HepG2 (cell line): ENCODE results near the gene ADM5. TPM values are rescaled to one million over a fixed set of nuclear protein-coding genes. Genes with fewer than 3 reads are reported as not detected.

Source experiments
- CCAR2 ChIP-seq: fragments of 200-400 bp; formaldehyde crosslinking; optimal IDR thresholded peaks from 2 replicates; pipeline ENCODE3; 2018; ENCODE audit warnings: low read depth, mild to moderate bottlenecking, low read length, moderate library complexity
- CEBPG ChIP-seq: IDR thresholded peaks from 2 replicates; pipeline ENCODE4 v1.6.1; 2016
- CREM ChIP-seq, 2 experiments: sonication (generic) in 1 of 2; formaldehyde crosslinking in 1 of 2; IDR thresholded peaks; 2 replicates each; pipeline versions ENCODE4 v1.4.0 to v1.6.1; 2016 to 2020; ENCODE audit warnings: antibody characterized with exemption in 1 of 2, mild to moderate bottlenecking in 1 of 2, missing genetic modification reagents in 1 of 2
- ESRRA ChIP-seq: sonication (generic); formaldehyde crosslinking; IDR thresholded peaks from 2 replicates; pipeline ENCODE4 v1.5.1; 2020; ENCODE audit warnings: mild to moderate bottlenecking, low read depth, missing genetic modification reagents
- FOXM1 ChIP-seq: sonication (generic); formaldehyde crosslinking; IDR thresholded peaks from 2 replicates; pipeline ENCODE4 v1.5.0; 2020; ENCODE audit warnings: missing genetic modification reagents
- MXI1 ChIP-seq: IDR thresholded peaks from 3 replicates; pipeline ENCODE4 v1.6.1; 2012; ENCODE audit warnings: low read depth, low read length, inconsistent platforms, borderline replicate concordance
- NFKB2 ChIP-seq: sonication (generic); formaldehyde crosslinking; IDR thresholded peaks from 2 replicates; pipeline ENCODE4 v1.4.0; 2020; ENCODE audit warnings: missing genetic modification reagents, borderline replicate concordance
- PRMT3 ChIP-seq: sonication (generic); formaldehyde crosslinking; IDR thresholded peaks from 2 replicates; pipeline ENCODE4 v1.8.1; 2022; ENCODE audit warnings: low read depth, mild to moderate bottlenecking, moderate library complexity, missing genetic modification reagents, borderline replicate concordance
- RBM22 ChIP-seq: fragments of 200-400 bp; formaldehyde crosslinking; optimal IDR thresholded peaks from 2 replicates; pipeline ENCODE3; 2017; ENCODE audit warnings: mild to moderate bottlenecking, low read length, moderate library complexity
- SP1 ChIP-seq, 2 experiments: fragments of 450-650 bp in 1 of 2; sonication (generic) in 1 of 2; formaldehyde crosslinking in 1 of 2; IDR thresholded peaks; 2 replicates each; pipeline versions ENCODE4 v1.4.0 to v1.6.1; 2016 to 2020; ENCODE audit warnings: missing genetic modification reagents in 1 of 2
- ZNF468 ChIP-seq: sonication (generic); formaldehyde crosslinking; IDR thresholded peaks from 2 replicates; pipeline ENCODE4 v1.8.0; 2022; ENCODE audit warnings: mild to moderate bottlenecking, moderate library complexity, missing genetic modification reagents
- ZNF564 ChIP-seq: sonication (generic); formaldehyde crosslinking; IDR thresholded peaks from 2 replicates; pipeline ENCODE4 v1.8.1; 2023; ENCODE audit warnings: mild to moderate bottlenecking, missing genetic modification reagents
- ZNF569 ChIP-seq: sonication (generic); formaldehyde crosslinking; IDR thresholded peaks from 2 replicates; pipeline ENCODE4 v1.5.0; 2020; ENCODE audit warnings: mild to moderate bottlenecking, missing genetic modification reagents, moderate library complexity, borderline replicate concordance
- ZNF629 ChIP-seq: sonication (generic); formaldehyde crosslinking; conservative IDR thresholded peaks from 2 replicates; pipeline ENCODE4 v1.5.0; 2020; ENCODE audit warnings: missing genetic modification reagents
- ZNF652 ChIP-seq: IDR thresholded peaks from 2 replicates; pipeline ENCODE4 v1.6.1; 2016; ENCODE audit warnings: low read depth, borderline replicate concordance
- ZSCAN22 ChIP-seq: sonication (generic); formaldehyde crosslinking; IDR thresholded peaks from 2 replicates; pipeline ENCODE4 v1.4.0; 2020; ENCODE audit warnings: mild to moderate bottlenecking, missing genetic modification reagents
- ZSCAN30 ChIP-seq: sonication (generic); formaldehyde crosslinking; IDR thresholded peaks from 2 replicates; pipeline ENCODE4 v1.5.0; 2020; ENCODE audit warnings: mild to moderate bottlenecking, missing genetic modification reagents
- polyA plus RNA-seq, 8 experiments: library from polyadenylated mRNA; depleted of rRNA in 3 of 8; stranded (reverse) in 7 of 8; unstranded in 1 of 8; fragments of >200 nt; fragmentation: Illumina TruSeq in 4 of 8; extraction: Trizol in 4 of 8; gene quantifications; 2 replicates each; pipeline versions ENCODE4 v1.2.1 to v1.2.3, GENCODE V29; 2011 to 2016; ENCODE audit warnings: low read depth in 4 of 8, missing spikeins in 1 of 8, mixed read lengths in 1 of 8; ENCODE audit not compliant: insufficient read depth in 1 of 8
- total RNA-seq, 5 experiments: library from RNA; depleted of rRNA; stranded (reverse); fragments of >200 nt; fragmentation: Illumina TruSeq; extraction: Trizol; gene quantifications; 2 replicates each; pipeline ENCODE4 v1.2.3, GENCODE V29; 2016; ENCODE audit warnings: low read depth in 1 of 5
- TF ChIP-seq, protein P1 (sequence below): sonication (generic); formaldehyde crosslinking; IDR thresholded peaks from 2 replicates; pipeline ENCODE4 v1.4.0; 2020; ENCODE audit warnings: missing genetic modification reagents, borderline replicate concordance
- TF ChIP-seq, protein P2 (sequence below): sonication (generic); formaldehyde crosslinking; IDR thresholded peaks from 2 replicates; pipeline ENCODE4 v1.5.0; 2020; ENCODE audit warnings: mild to moderate bottlenecking, missing genetic modification reagents, moderate library complexity
- TF ChIP-seq, protein P3 (sequence below): sonication (generic); formaldehyde crosslinking; conservative IDR thresholded peaks from 2 replicates; pipeline ENCODE4 v1.4.0; 2020; ENCODE audit warnings: missing genetic modification reagents

The ADM5 gene
- total and polyA plus RNA-seq, 2 of the 13 experiments (the other 11 are each of a cell fraction or from before 2014, with no cell fraction given), result 2.7 to 4.1 TPM

DNA sequence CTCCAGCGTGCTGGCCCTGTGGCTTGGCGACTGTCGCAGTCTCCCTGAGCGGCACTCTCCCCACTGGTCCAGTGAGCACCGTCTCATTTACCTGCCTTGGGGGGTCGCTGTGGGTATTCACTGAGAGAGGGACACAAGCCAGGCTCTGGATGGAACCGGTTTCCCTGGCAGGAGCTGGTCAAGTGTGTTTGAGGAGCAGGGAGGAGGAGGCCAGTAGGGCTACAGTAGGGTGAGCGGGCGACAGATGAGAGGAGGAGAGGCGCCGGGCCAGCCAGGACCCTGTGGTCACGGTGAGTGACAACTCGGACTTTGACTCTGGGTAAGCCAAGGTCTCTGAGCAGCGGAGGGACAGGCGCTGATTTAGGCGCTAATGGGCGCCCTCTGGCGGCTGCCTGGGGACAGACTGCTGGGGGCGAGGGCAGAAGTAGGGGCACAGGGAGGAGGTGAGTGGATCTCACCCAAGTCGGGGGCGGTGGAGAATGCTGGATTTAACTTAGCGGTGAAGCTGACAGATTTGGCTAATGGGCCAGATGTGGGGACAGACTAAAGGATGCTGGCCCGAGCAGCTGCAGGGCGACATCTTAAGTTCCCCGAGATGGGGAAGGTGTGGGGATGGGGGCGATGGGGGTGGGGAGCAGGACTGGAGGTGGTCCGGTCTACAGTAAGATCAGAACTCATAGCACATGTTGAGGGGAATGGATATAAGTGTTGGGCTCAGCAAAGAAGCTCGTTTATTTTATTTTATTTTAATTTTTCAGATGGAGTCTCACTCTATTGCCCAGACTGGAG, 17.1 kb upstream of the ADM5 start (continued):
- TF ChIP-seq, protein P1, sequence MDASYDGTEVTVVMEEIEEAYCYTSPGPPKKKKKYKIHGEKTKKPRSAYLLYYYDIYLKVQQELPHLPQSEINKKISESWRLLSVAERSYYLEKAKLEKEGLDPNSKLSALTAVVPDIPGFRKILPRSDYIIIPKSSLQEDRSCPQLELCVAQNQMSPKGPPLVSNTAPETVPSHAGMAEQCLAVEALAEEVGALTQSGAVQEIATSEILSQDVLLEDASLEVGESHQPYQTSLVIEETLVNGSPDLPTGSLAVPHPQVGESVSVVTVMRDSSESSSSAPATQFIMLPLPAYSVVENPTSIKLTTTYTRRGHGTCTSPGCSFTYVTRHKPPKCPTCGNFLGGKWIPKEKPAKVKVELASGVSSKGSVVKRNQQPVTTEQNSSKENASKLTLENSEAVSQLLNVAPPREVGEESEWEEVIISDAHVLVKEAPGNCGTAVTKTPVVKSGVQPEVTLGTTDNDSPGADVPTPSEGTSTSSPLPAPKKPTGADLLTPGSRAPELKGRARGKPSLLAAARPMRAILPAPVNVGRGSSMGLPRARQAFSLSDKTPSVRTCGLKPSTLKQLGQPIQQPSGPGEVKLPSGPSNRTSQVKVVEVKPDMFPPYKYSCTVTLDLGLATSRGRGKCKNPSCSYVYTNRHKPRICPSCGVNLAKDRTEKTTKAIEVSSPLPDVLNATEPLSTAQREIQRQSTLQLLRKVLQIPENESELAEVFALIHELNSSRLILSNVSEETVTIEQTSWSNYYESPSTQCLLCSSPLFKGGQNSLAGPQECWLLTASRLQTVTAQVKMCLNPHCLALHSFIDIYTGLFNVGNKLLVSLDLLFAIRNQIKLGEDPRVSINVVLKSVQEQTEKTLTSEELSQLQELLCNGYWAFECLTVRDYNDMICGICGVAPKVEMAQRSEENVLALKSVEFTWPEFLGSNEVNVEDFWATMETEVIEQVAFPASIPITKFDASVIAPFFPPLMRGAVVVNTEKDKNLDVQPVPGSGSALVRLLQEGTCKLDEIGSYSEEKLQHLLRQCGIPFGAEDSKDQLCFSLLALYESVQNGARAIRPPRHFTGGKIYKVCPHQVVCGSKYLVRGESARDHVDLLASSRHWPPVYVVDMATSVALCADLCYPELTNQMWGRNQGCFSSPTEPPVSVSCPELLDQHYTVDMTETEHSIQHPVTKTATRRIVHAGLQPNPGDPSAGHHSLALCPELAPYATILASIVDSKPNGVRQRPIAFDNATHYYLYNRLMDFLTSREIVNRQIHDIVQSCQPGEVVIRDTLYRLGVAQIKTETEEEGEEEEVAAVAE (CRISPR knock-in tag), result 0 out of 2 replicates have a peak, but pooled peaks have one; percentile 17
- TF ChIP-seq SP1 (IDR thresholded peaks at IDR 0.05) (no peak), SP1 (CRISPR knock-in tag; IDR thresholded peaks at IDR 0.05) (peak; percentile 41), ESRRA (CRISPR knock-in tag) (peak; percentile 82), ZNF564 (CRISPR knock-in tag) (no peak), PRMT3 (no peak), FOXM1 (CRISPR knock-in tag) (no peak), RBM22 (no peak), ZNF468 (CRISPR knock-in tag) (no peak), ZNF652 (no peak), ZSCAN22 (no peak), CREM (IDR thresholded peaks at IDR 0.05) (no peak), CREM (CRISPR knock-in tag; IDR thresholded peaks at IDR 0.05) (no peak), MXI1 (peak; percentile 70; the same call in 1 of the 3 replicates), ZNF629 (CRISPR knock-in tag) (peak; percentile 54), NFKB2 (CRISPR knock-in tag) (peak; percentile 64; the same call in 1 of the 2 replicates), ZNF569 (CRISPR knock-in tag) (no peak), ZSCAN30 (CRISPR knock-in tag) (0 out of 2 replicates have a peak, but pooled peaks have one; percentile 36), CEBPG (CRISPR knock-in tag) (no peak), CCAR2 (no peak)
- TF ChIP-seq, protein P2, sequence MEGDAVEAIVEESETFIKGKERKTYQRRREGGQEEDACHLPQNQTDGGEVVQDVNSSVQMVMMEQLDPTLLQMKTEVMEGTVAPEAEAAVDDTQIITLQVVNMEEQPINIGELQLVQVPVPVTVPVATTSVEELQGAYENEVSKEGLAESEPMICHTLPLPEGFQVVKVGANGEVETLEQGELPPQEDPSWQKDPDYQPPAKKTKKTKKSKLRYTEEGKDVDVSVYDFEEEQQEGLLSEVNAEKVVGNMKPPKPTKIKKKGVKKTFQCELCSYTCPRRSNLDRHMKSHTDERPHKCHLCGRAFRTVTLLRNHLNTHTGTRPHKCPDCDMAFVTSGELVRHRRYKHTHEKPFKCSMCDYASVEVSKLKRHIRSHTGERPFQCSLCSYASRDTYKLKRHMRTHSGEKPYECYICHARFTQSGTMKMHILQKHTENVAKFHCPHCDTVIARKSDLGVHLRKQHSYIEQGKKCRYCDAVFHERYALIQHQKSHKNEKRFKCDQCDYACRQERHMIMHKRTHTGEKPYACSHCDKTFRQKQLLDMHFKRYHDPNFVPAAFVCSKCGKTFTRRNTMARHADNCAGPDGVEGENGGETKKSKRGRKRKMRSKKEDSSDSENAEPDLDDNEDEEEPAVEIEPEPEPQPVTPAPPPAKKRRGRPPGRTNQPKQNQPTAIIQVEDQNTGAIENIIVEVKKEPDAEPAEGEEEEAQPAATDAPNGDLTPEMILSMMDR (CRISPR knock-in tag), result peak; percentile 95
- TF ChIP-seq, protein P3, sequence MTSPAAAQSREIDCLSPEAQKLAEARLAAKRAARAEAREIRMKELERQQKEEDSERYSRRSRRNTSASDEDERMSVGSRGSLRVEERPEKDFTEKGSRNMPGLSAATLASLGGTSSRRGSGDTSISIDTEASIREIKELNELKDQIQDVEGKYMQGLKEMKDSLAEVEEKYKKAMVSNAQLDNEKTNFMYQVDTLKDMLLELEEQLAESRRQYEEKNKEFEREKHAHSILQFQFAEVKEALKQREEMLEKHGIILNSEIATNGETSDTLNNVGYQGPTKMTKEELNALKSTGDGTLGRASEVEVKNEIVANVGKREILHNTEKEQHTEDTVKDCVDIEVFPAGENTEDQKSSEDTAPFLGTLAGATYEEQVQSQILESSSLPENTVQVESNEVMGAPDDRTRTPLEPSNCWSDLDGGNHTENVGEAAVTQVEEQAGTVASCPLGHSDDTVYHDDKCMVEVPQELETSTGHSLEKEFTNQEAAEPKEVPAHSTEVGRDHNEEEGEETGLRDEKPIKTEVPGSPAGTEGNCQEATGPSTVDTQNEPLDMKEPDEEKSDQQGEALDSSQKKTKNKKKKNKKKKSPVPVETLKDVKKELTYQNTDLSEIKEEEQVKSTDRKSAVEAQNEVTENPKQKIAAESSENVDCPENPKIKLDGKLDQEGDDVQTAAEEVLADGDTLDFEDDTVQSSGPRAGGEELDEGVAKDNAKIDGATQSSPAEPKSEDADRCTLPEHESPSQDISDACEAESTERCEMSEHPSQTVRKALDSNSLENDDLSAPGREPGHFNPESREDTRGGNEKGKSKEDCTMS (CRISPR knock-in tag), result no peak
